Cardiac muscle cell (in vitro differentiated cells and primary cell): ENCODE measurements around the gene TMEM237. TPM values are rescaled to one million over a fixed set of nuclear protein-coding genes. Genes with fewer than 3 reads are reported as not detected.

ENCODE experiments used
- DNase-seq, 2 donors: peaks; one replicate each; pipeline versions ENCODE4 v3.0.0 to v3.0.0-alpha.2; 2010 to 2017; ENCODE audit warnings: low read depth in 1 of 2, low spot score in 1 of 2
- H3K27ac ChIP-seq: fragments of 200-600 bp; sonication (generic); 2 replicates; pipeline ENCODE4 v1.5.1; 2016
- H3K27me3 ChIP-seq: fragments of 200-600 bp; sonication (generic); 2 replicates; pipeline ENCODE4 v1.6.0; 2016; ENCODE audit warnings: control low read depth
- H3K36me3 ChIP-seq: fragments of 200-600 bp; sonication (generic); 2 replicates; pipeline ENCODE4 v1.5.1; 2016; ENCODE audit warnings: control low read depth
- H3K4me1 ChIP-seq: fragments of 200-600 bp; sonication (generic); 2 replicates; pipeline ENCODE4 v1.8.1; 2017; ENCODE audit warnings: low read depth, mild to moderate bottlenecking, mixed run types
- H3K4me3 ChIP-seq: fragments of 200-600 bp; sonication (generic); 2 replicates; pipeline ENCODE4 v1.5.1; 2016; ENCODE audit warnings: mild to moderate bottlenecking
- H3K9me3 ChIP-seq: fragments of 200-600 bp; sonication (generic); 2 replicates; pipeline ENCODE4 v1.5.1; 2017; ENCODE audit warnings: low read depth, mild to moderate bottlenecking, control low read depth
- CTCF ChIP-seq: IDR thresholded peaks from 2 replicates; pipeline ENCODE4 v1.5.1; 2012; ENCODE audit warnings: low read depth, mild to moderate bottlenecking, low read length
- polyA plus RNA-seq: library from polyadenylated mRNA; unstranded; fragments of >200 nt; fragmentation: Nextera tagmentation; extraction: Ambion mirVana; gene quantifications from 2 replicates; pipeline ENCODE4 v1.2.1, GENCODE V29; 2016
- total RNA-seq: library from RNA; depleted of rRNA; stranded (reverse); fragments of >200 nt; gene quantifications from 2 replicates; pipeline ENCODE4 v1.2.3, GENCODE V29; 2016

TMEM237 gene
- total and polyA plus RNA-seq, 2 experiments from 2014 or later: 23.5 to 44.0 TPM

GRCh38 chr2:201631041-201631440, 12.3 kb downstream of the TMEM237 start:
- Histone ChIP-seq H3K4me3 (no peak overlapping the region), H3K9me3 (no peaks in the 10 kb centered on the region), H3K4me1 (peaks cover 10% of the 10 kb centered on the region), H3K27ac (no peak overlapping the region), H3K27me3 (no peaks in the 10 kb centered on the region), H3K36me3 (peaks cover 45% of the 10 kb centered on the region)
- DNase-seq: no peak
- TF ChIP-seq CTCF: no peak

DNA sequence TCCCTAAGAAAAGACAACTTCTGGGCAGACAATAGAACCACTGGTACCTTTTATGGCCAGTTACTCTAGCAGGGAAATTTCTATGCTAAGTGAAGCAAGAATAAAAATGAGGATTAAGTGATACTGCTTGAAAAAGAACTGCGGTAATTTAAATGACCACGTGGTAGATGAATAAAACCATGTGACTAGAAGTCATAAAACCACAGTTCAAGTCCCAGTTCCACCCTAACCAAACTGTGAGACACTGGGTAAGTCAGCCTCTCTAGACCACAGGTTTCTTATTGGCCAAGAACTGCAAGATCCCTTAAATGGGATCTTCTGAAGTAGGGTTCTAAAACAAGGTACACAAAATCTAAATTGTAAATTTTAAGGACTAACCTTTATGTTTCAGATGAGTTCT, 12.7 kb downstream of the TMEM237 start:
- peaks cover 45% of the 10 kb centered on the region for H3K36me3 ChIP-seq
- TF ChIP-seq CTCF: no peak
- H3K27me3 ChIP-seq: no peaks in the 10 kb centered on the region
- no peak overlapping the region for H3K4me3 ChIP-seq
- H3K4me1 ChIP-seq: peaks cover 10% of the 10 kb centered on the region
- no peak overlapping the region for H3K27ac ChIP-seq
- no peaks in the 10 kb centered on the region for H3K9me3 ChIP-seq
- DNase-seq: no peak

DNA sequence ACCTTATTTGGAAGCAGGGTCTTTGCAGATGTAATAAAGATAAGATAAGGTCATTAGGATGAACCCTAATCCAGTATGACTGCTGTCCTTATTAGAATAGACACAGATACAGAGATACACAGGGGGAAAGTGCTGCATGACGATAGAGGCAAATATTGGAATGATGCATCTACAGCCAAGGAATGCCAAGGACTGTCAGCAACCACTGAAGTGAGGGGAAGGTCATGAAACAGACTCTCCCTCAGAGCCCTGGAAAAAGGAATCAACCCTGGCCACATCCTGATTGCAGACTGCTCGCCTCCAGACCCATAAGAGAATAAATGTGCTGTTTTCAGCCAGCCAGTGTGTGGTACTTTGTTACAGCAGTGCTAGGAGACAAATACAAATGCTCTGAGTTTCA, 14.8 kb downstream of the TMEM237 start:
- DNase-seq: no peak
- no peaks in the 10 kb centered on the region for H3K9me3 ChIP-seq
- peaks cover 2% of the 10 kb centered on the region for H3K4me1 ChIP-seq
- no peaks in the 10 kb centered on the region for H3K27me3 ChIP-seq
- no peak overlapping the region for H3K27ac ChIP-seq
- no peak for TF ChIP-seq CTCF
- H3K36me3 ChIP-seq: peaks cover 59% of the 10 kb centered on the region
- H3K4me3 ChIP-seq: no peak overlapping the region

GRCh38 chr2:201622306-201622970, 20.9 kb downstream of the TMEM237 start:
- no peaks in the 10 kb centered on the region for H3K27me3 ChIP-seq
- H3K27ac ChIP-seq: peak overlapping the region; percentile 8
- DNase-seq: peak in 1 of 2 donors; percentile 34
- H3K4me3 ChIP-seq: no peak overlapping the region
- no peaks in the 10 kb centered on the region for H3K9me3 ChIP-seq
- TF ChIP-seq CTCF: no peak
- no peaks in the 10 kb centered on the region for H3K4me1 ChIP-seq
- peaks cover 27% of the 10 kb centered on the region for H3K36me3 ChIP-seq

- Histone ChIP-seq H3K27ac (peak overlapping the region; percentile 8), H3K9me3 (no peaks in the 10 kb centered on the region), H3K4me3 (no peak overlapping the region), H3K36me3 (peaks cover 20% of the 10 kb centered on the region), H3K4me1 (no peaks in the 10 kb centered on the region), H3K27me3 (no peaks in the 10 kb centered on the region)
- DNase-seq: peak in 1 of 2 donors; percentile 6
- TF ChIP-seq CTCF: no peak
Observed at GRCh38 chr2:201621293-201621999, 21.9 kb downstream of the TMEM237 start.
